Gastrocnemius medialis (tissue), 4 donors: ENCODE measurements around the gene FCAR.
"Not testable (repeated sequence)": the region's sequence is repeated elsewhere in the genome, so short reads cannot be mapped to it uniquely, and the experiment has no call there.

Experiments
- POLR2A ChIP-seq, 2 donors: fragments of 450-650 bp; IDR thresholded peaks; one replicate each; pipeline ENCODE4 v1.6.1; 2017; ENCODE audit warnings: antibody characterized with exemption in 2 of 2, mild to moderate bottlenecking in 2 of 2, moderate library complexity in 2 of 2
- TF ChIP-seq, protein P1 (sequence below), 5 experiments: fragments of 450-650 bp in 3 of 5; fragments of 200-600 bp in 2 of 5; sonication (generic) in 2 of 5; IDR thresholded peaks in 4 of 5; conservative IDR thresholded peaks in 1 of 5; 1 replicate in 4 of 5; 2 replicates in 1 of 5; pipeline ENCODE4 v1.5.1; 2016 to 2019; ENCODE audit warnings: antibody characterized with exemption in 5 of 5, mild to moderate bottlenecking in 3 of 5, moderate library complexity in 3 of 5

- TF ChIP-seq, protein P1, sequence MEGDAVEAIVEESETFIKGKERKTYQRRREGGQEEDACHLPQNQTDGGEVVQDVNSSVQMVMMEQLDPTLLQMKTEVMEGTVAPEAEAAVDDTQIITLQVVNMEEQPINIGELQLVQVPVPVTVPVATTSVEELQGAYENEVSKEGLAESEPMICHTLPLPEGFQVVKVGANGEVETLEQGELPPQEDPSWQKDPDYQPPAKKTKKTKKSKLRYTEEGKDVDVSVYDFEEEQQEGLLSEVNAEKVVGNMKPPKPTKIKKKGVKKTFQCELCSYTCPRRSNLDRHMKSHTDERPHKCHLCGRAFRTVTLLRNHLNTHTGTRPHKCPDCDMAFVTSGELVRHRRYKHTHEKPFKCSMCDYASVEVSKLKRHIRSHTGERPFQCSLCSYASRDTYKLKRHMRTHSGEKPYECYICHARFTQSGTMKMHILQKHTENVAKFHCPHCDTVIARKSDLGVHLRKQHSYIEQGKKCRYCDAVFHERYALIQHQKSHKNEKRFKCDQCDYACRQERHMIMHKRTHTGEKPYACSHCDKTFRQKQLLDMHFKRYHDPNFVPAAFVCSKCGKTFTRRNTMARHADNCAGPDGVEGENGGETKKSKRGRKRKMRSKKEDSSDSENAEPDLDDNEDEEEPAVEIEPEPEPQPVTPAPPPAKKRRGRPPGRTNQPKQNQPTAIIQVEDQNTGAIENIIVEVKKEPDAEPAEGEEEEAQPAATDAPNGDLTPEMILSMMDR (IDR thresholded peaks at IDR 0.05 in 4 of 5, conservative IDR thresholded peaks at IDR 0.05 in 1 of 5) = not testable (repeated sequence)
- not testable (repeated sequence) for TF ChIP-seq POLR2A (IDR thresholded peaks at IDR 0.05)
These were observed 49.6 kb upstream of the FCAR start for GRCh38 chr19:54824416-54824815.
